RWPE2 (cell line): ENCODE data around the gene LONP1.

Experiments used
- ATAC-seq: fragments of 200-7000 bp; cut with Tn5 transposase; 3 replicates; pipeline ENCODE4 v1.9.1; 2021; ENCODE audit warnings: low read depth
- DNase-seq: peaks from one replicate; pipeline ENCODE4 v3.0.0-alpha.2; 2020; ENCODE audit warnings: low spot score
- H3K27ac ChIP-seq: fragments of 450-650 bp; 2 replicates; pipeline ENCODE4 v1.5.1; 2017; ENCODE audit warnings: mild to moderate bottlenecking; ENCODE audit not compliant: poor library complexity, severe bottlenecking
- H3K27me3 ChIP-seq: fragments of 250-450 bp; sonication (Bioruptor Pico); 2 replicates; pipeline ENCODE4 v1.5.1; 2021; ENCODE audit warnings: mild to moderate bottlenecking, moderate library complexity; ENCODE audit not compliant: insufficient read depth, poor library complexity, severe bottlenecking
- H3K36me3 ChIP-seq: fragments of 250-450 bp; sonication (Bioruptor Pico); 2 replicates; pipeline ENCODE4 v1.5.1; 2020; ENCODE audit warnings: low read depth, mild to moderate bottlenecking, moderate library complexity
- H3K4me1 ChIP-seq: fragments of 250-450 bp; sonication (Bioruptor Pico); 2 replicates; pipeline ENCODE4 v1.5.1; 2021; ENCODE audit warnings: mild to moderate bottlenecking, moderate library complexity; ENCODE audit not compliant: insufficient read depth, poor library complexity, severe bottlenecking
- H3K4me3 ChIP-seq: fragments of 250-450 bp; sonication (Bioruptor Pico); 2 replicates; pipeline ENCODE4 v1.5.1; 2021; ENCODE audit warnings: mild to moderate bottlenecking, moderate library complexity; ENCODE audit not compliant: severe bottlenecking
- H3K9me3 ChIP-seq: fragments of 250-450 bp; sonication (Bioruptor Pico); 2 replicates; pipeline ENCODE4 v1.5.1; 2021; ENCODE audit warnings: mild to moderate bottlenecking, moderate library complexity; ENCODE audit not compliant: severe bottlenecking
- TF ChIP-seq, protein P1 (sequence below): fragments of 450-650 bp; IDR thresholded peaks from one replicate; pipeline ENCODE4 v1.5.1; 2017; ENCODE audit warnings: mild to moderate bottlenecking, moderate library complexity; ENCODE audit not compliant: poor library complexity, severe bottlenecking

Gene LONP1

DNA sequence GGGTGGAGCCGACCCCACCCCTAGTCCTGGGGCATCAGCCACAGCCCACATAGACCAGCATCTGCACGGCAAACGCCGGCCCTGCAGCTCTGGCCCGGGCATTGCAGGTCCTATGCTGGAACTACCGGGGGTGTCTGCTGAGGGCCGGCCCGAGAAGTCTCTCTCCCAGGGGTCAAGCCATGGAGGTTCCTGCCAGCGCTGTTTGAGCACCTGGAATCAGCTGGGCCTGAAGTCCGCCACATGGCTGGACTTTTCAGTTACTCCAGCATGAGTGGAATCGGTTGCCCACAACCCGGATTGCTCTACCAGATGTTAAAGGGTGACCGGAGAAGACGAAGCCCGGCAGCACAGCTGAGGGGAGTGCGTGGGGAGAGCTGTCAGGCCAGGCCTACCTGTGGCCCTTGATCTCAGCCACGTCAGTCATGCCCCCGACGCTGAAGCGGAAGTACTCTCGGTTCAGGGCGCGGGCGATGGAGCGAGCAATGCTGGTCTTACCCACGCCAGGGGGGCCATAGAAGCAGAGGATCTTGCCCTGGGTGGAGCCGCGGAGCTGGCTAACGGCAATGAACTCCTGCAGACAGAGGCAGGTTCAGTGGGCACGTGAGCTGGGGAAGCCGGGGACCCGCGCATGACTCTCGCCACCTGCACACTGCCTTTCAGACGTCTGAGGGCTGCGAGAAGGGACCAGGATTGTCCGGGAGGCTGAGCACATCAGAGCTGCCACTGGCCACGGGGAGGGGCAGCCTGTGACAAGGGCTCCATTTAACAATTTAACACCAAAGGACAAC is 21.1 kb downstream of the LONP1 start:
- TF ChIP-seq, protein P1, sequence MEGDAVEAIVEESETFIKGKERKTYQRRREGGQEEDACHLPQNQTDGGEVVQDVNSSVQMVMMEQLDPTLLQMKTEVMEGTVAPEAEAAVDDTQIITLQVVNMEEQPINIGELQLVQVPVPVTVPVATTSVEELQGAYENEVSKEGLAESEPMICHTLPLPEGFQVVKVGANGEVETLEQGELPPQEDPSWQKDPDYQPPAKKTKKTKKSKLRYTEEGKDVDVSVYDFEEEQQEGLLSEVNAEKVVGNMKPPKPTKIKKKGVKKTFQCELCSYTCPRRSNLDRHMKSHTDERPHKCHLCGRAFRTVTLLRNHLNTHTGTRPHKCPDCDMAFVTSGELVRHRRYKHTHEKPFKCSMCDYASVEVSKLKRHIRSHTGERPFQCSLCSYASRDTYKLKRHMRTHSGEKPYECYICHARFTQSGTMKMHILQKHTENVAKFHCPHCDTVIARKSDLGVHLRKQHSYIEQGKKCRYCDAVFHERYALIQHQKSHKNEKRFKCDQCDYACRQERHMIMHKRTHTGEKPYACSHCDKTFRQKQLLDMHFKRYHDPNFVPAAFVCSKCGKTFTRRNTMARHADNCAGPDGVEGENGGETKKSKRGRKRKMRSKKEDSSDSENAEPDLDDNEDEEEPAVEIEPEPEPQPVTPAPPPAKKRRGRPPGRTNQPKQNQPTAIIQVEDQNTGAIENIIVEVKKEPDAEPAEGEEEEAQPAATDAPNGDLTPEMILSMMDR = no peak
- Histone ChIP-seq H3K36me3 (peaks cover 74% of the 10 kb centered on the region), H3K27ac (no peak overlapping the region), H3K9me3 (no peaks in the 10 kb centered on the region), H3K4me3 (no peak overlapping the region), H3K27me3 (no peaks in the 10 kb centered on the region), H3K4me1 (no peaks in the 10 kb centered on the region)
- no peak for DNase-seq
- no peak for ATAC-seq

DNA sequence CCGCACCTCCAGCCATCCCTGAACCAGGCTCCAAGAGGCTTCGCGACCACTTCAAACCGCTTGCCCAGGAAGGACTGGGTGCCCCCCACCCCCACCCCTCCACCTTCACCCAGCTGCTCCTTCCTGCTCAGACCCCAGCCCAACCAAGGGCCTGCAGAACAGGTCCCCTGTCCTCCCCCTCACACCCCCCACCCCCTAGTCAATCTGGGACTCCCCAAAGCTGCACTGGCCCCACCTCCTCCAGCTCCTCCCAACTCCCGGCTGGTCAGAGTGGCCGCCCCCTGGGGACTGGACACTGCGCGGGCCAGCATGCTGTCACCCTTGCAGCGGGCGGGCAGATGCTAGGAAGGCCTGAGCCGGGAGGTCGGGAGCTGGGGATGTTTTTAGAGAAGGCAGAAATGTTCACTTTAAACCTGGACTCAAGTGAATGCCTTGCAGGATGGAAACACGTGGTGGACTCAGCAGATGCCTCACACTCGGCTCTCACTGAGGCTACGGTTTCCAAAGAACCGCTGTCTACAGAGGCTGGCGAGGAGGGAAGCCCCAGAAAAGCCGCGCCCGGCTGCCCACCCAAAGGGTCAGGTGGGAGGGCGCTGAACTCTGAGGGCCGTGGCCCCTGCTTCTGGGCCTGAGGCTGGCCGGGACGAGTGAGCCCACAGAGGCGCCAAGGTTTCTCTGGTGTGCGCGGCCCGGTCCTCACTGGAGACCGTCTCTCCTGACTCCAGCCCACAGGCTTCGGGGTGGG is 21.9 kb downstream of the LONP1 start:
- Histone ChIP-seq H3K4me1 (no peaks in the 10 kb centered on the region), H3K9me3 (no peaks in the 10 kb centered on the region), H3K27ac (no peak overlapping the region), H3K4me3 (no peak overlapping the region), H3K36me3 (peaks cover 74% of the 10 kb centered on the region), H3K27me3 (no peaks in the 10 kb centered on the region)
- no peak for ATAC-seq
- DNase-seq = no peak
- TF ChIP-seq, protein P1 = no peak

DNA sequence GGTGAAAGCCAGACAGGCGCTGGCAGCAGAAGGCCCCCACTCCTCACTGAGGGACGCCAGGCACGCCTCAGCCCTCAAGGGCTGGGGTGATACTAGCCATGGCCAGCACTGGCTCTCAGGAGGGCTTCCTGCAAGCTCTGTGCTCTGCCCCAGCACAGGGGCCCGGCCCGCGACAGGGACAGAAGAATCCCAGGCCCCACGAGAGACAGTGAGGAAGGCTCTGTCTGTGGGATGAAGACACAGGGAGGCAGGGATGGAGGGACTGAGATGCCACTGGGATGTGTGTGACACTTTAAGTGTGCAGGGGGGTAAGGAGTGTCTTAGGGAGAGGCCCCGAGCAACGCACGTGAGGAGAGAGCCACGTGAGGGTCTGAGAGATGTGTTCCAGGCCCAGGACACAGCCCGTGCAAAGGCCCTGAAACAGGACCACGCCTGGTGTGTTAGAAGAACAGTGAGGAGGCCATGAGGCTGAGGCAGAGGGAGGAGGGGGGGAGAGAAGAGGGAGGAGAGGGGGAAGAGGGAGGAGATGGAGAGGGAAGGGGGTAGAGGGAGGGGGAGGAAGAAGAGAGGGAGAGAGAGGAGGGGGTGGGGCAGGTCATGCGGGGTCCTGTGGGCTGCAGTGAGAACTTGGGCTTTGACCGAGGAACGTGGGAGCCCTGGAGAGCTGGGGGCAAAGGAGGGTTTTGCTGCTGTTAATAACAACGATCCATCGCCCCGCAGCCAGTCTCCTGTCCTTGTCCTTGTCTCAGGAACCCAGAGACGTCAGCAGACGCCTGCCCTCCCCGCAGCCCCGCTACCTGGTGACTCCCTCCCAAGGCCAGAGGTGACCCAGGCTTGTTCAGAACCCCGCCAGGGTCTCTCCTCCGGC is 22.7 kb downstream of the LONP1 start:
- DNase-seq = no peak
- Histone ChIP-seq H3K27me3 (no peaks in the 10 kb centered on the region), H3K4me1 (no peaks in the 10 kb centered on the region), H3K4me3 (no peak overlapping the region), H3K9me3 (no peaks in the 10 kb centered on the region), H3K27ac (no peak overlapping the region), H3K36me3 (peaks cover 81% of the 10 kb centered on the region)
- TF ChIP-seq, protein P1 = no peak
- ATAC-seq = peak; percentile 2; the same call in 1 of the 3 replicates

DNA sequence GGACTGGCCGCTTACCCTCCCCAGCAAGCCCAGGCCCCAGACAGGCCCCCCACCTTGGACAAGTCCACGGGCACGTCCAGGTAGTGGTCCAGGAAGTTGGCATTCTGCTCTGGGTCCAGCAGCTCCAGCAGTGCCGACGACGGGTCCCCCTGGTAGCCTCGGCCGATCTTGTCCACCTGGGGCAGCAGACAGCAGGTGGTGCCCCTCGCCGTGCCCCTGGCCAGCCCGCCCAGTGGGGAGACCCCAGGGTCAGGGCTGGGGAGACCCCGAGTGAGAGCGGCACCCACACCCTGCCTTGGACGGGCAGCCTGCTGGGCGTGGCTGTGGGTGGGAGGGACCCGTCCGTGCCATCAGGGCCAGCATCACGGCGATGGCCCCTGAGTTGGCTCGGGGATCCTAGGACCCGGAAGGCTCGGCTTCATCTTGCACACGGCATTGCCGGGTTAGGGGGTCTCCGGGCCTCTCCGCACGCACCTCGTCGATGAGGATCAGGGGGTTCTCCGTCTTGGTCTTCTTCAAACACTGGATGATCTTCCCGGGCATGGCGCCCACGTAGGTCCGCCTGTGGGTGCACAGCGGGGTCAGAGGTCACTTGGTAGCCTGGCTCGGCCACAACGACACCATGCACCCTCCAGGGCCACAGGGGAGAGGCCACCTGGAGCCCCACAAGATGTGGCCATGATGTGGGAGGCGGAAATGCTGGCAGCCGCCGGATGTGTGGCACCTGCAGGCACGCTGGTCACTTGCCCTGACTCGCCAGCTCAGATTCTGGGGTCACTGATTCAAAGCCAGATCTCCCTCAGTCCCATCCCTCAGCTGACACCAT is 23.5 kb downstream of the LONP1 start:
- ATAC-seq = no peak
- Histone ChIP-seq H3K4me3 (no peak overlapping the region), H3K27me3 (no peaks in the 10 kb centered on the region), H3K4me1 (no peaks in the 10 kb centered on the region), H3K36me3 (peaks cover 89% of the 10 kb centered on the region), H3K9me3 (no peaks in the 10 kb centered on the region), H3K27ac (no peak overlapping the region)
- DNase-seq = no peak
- TF ChIP-seq, protein P1 = no peak
